OCI-LY7 (cell line): ENCODE data around the gene CCDC13. TPM values are rescaled to one million over a fixed set of nuclear protein-coding genes. Genes with fewer than 3 reads are reported as not detected.

Experiments used
- BruUV-seq: library from RNA; stranded (reverse); fragments of 400-500 nt; replicated peaks from 2 replicates; lab custom pipeline; 2021; lab: Mats Ljungman, UMichigan
- CTCF ChIA-PET: fragments of 300-600 bp; sonication (Branson Sonifier 250); formaldehyde crosslinking; loops from one replicate; lab custom pipeline; 2022; ENCODE audit warnings: antibody characterized with exemption; ENCODE audit not compliant: unreplicated experiment; lab: Charles Lee
- POLR2A ChIA-PET: fragments of 300-600 bp; sonication (Branson Sonifier 250); formaldehyde crosslinking; loops from one replicate; lab custom pipeline; 2022; ENCODE audit warnings: antibody characterized with exemption; lab: Charles Lee
- DNase-seq: peaks from one replicate; pipeline ENCODE4 v3.0.0-alpha.2; 2015; ENCODE audit warnings: low spot score
- H2AFZ ChIP-seq: fragments of 200-600 bp; sonication (generic), shearing (Covaris generic); 2 replicates; pipeline ENCODE4 v1.6.1; 2014; ENCODE audit warnings: mild to moderate bottlenecking, antibody characterized with exemption, low read length, moderate library complexity
- H3K27ac ChIP-seq: fragments of 200-600 bp; sonication (generic); 2 replicates; pipeline ENCODE4 v1.5.1; 2014; ENCODE audit warnings: mixed run types, low read depth, mild to moderate bottlenecking, moderate library complexity, low read length, inconsistent platforms; ENCODE audit not compliant: poor library complexity, severe bottlenecking
- H3K36me3 ChIP-seq: fragments of 200-600 bp; sonication (generic); 2 replicates; pipeline ENCODE4 v1.6.1; 2014; ENCODE audit warnings: mild to moderate bottlenecking, antibody characterized with exemption, low read length, moderate library complexity, mixed read lengths; ENCODE audit not compliant: insufficient read depth
- H3K4me1 ChIP-seq: fragments of 200-600 bp; sonication (generic); 2 replicates; pipeline ENCODE4 v1.5.1; 2014; ENCODE audit warnings: mild to moderate bottlenecking, low read length; ENCODE audit not compliant: insufficient read depth, poor library complexity, severe bottlenecking
- H3K4me2 ChIP-seq: fragments of 200-600 bp; sonication (generic); 2 replicates; pipeline ENCODE4 v1.6.1; 2014; ENCODE audit warnings: mild to moderate bottlenecking, low read length
- H3K4me3 ChIP-seq: fragments of 200-600 bp; sonication (generic); 2 replicates; pipeline ENCODE4 v1.5.1; 2014; ENCODE audit warnings: mild to moderate bottlenecking, low read depth, low read length; ENCODE audit not compliant: poor library complexity, severe bottlenecking
- H3K79me2 ChIP-seq: fragments of 200-600 bp; sonication (generic); 2 replicates; pipeline ENCODE4 v1.6.1; 2016; ENCODE audit warnings: low read depth, mild to moderate bottlenecking, low read length, moderate library complexity, mixed read lengths; ENCODE audit not compliant: insufficient read depth
- H3K9me2 ChIP-seq: fragments of 200-600 bp; sonication (generic); 2 replicates; pipeline ENCODE4 v1.6.1; 2016; ENCODE audit warnings: mild to moderate bottlenecking, low read length, mixed read lengths; ENCODE audit not compliant: insufficient read depth
- H3K9me3 ChIP-seq: fragments of 200-600 bp; sonication (generic); 2 replicates; pipeline ENCODE4 v1.6.1; 2014; ENCODE audit warnings: mild to moderate bottlenecking, mixed run types, low read length, mixed read lengths
- H4K20me1 ChIP-seq: fragments of 200-600 bp; sonication (generic); 2 replicates; pipeline ENCODE4 v1.6.1; 2014; ENCODE audit warnings: mild to moderate bottlenecking, antibody characterized with exemption, low read length, moderate library complexity, mixed read lengths; ENCODE audit not compliant: insufficient read depth
- CTCF ChIP-seq: fragments of 200-600 bp; sonication (generic); conservative IDR thresholded peaks from 2 replicates; pipeline ENCODE4 v1.5.1; 2014; ENCODE audit warnings: mild to moderate bottlenecking, antibody characterized with exemption, low read length, moderate library complexity, mixed read lengths
- EZH2phosphoT487 ChIP-seq: fragments of 200-600 bp; sonication (generic); IDR thresholded peaks from 2 replicates; pipeline ENCODE4 v1.6.1; 2018; ENCODE audit warnings: low read depth, borderline replicate concordance, mild to moderate bottlenecking, mixed run types, antibody characterized with exemption, low read length, moderate library complexity, mixed read lengths
- intact Hi-C: fragments of 100-400 bp; cut with micrococcal nuclease; formaldehyde crosslinking; loops from one replicate; pipeline ENCODE4 v1.10.0; 2022; ENCODE audit not compliant: unreplicated experiment
- total RNA-seq, 2 experiments: library from RNA; depleted of rRNA in 1 of 2; stranded (reverse); fragments of >200 nt in 1 of 2; shearing (Covaris generic) in 1 of 2; gene quantifications; 2 replicates each; pipeline ENCODE4 v1.2.3, GENCODE V29; 2014 to 2022

CCDC13 gene
- total RNA-seq, 2 experiments from 2014 or later: 1.4 TPM; not detected in 1

- Histone ChIP-seq H3K9me3 (no peaks in the 10 kb centered on the region), H3K36me3 (no peaks in the 10 kb centered on the region), H3K4me3 (no peak overlapping the region), H3K27ac (no peak overlapping the region), H3K4me1 (no peaks in the 10 kb centered on the region), H3K4me2 (no peak overlapping the region), H3K9me2 (no peaks in the 10 kb centered on the region), H3K79me2 (no peaks in the 10 kb centered on the region), H4K20me1 (no peaks in the 10 kb centered on the region), H2AFZ (no peak overlapping the region)
- no TSS peak for BruUV-seq
- ChIA-PET POLR2A (interaction anchor here (0.6 kb wide), 1 partner anchor 56 kb away, joined by 6 read pairs; no protein-coding TSS in a partner anchor), CTCF (no interaction called here)
- intact Hi-C loops: no loop called here
- DNase-seq: peak; percentile 19
- TF ChIP-seq CTCF (peak; percentile 67), EZH2phosphoT487 (no peak)
Observed at GRCh38 chr3:42755681-42756578, 17.1 kb downstream of the CCDC13 start.

- Histone ChIP-seq H3K79me2 (no peaks in the 10 kb centered on the region), H4K20me1 (no peaks in the 10 kb centered on the region), H3K36me3 (no peaks in the 10 kb centered on the region), H3K9me3 (no peaks in the 10 kb centered on the region), H3K9me2 (no peaks in the 10 kb centered on the region), H3K4me2 (no peak overlapping the region), H3K4me1 (no peaks in the 10 kb centered on the region), H2AFZ (no peak overlapping the region), H3K27ac (no peak overlapping the region), H3K4me3 (no peak overlapping the region)
- no peak for DNase-seq
- intact Hi-C loops: no loop called here
- CTCF ChIA-PET: no interaction called here
- TF ChIP-seq EZH2phosphoT487 (no peak), CTCF (no peak)
- BruUV-seq: no TSS peak
- POLR2A ChIA-PET: no interaction called here
Observed at GRCh38 chr3:42753757-42754156, 19.3 kb downstream of the CCDC13 start.

GRCh38 chr3:42752961-42753360 is 20.1 kb downstream of the CCDC13 start:
- Histone ChIP-seq H3K9me3 (no peaks in the 10 kb centered on the region), H2AFZ (no peak overlapping the region), H3K36me3 (no peaks in the 10 kb centered on the region), H3K4me2 (no peak overlapping the region), H4K20me1 (no peaks in the 10 kb centered on the region), H3K4me1 (no peaks in the 10 kb centered on the region), H3K4me3 (no peak overlapping the region), H3K79me2 (no peaks in the 10 kb centered on the region), H3K27ac (no peak overlapping the region), H3K9me2 (no peaks in the 10 kb centered on the region)
- CTCF ChIA-PET: no interaction called here
- POLR2A ChIA-PET: no interaction called here
- intact Hi-C loops: no loop called here
- no peak for DNase-seq
- BruUV-seq: no TSS peak
- TF ChIP-seq EZH2phosphoT487: no peak
- no peak for TF ChIP-seq CTCF
